Kidney (tissue), 14 donors: Measurements from ENCODE around the gene ETDA. TPM values are rescaled to one million over a fixed set of nuclear protein-coding genes. Genes with fewer than 3 reads are reported as not detected.

Source experiments
- DNase-seq, 5 donors: peaks; one replicate each; pipeline ENCODE4 v3.0.0-alpha.2; 2013 to 2020
- FAIRE-seq: peaks from 2 replicates; lab custom pipeline; 2012; peaks lifted over from hg19 to GRCh38; lab: Jason Lieb, UNC
- H3K27ac ChIP-seq, 2 donors: one replicate each; pipeline ENCODE4 v1.7.0; 2013; ENCODE audit warnings: low read depth in 2 of 2, low read length in 2 of 2, inconsistent platforms in 1 of 2
- H3K27me3 ChIP-seq: one replicate; pipeline ENCODE4 v1.7.1; 2013; ENCODE audit warnings: low read length, inconsistent platforms; ENCODE audit not compliant: control insufficient read depth, insufficient read depth
- H3K36me3 ChIP-seq, 3 donors: one replicate each; pipeline versions ENCODE4 v1.7.0 to v1.7.1; 2013; ENCODE audit warnings: low read length in 3 of 3, control low read depth in 1 of 3, inconsistent platforms in 1 of 3; ENCODE audit not compliant: insufficient read depth in 3 of 3, control insufficient read depth in 2 of 3
- H3K4me1 ChIP-seq, 3 donors: one replicate each; pipeline versions ENCODE4 v1.7.0 to v1.7.1; 2013; ENCODE audit warnings: low read length in 3 of 3, inconsistent platforms in 1 of 3, low read depth in 1 of 3; ENCODE audit not compliant: control insufficient read depth in 2 of 3, insufficient read depth in 2 of 3
- H3K4me3 ChIP-seq, 3 donors: one replicate each; pipeline versions ENCODE4 v1.7.0 to v1.8.1; 2013; ENCODE audit warnings: low read length in 3 of 3, control low read depth in 1 of 3, inconsistent platforms in 1 of 3
- H3K9ac ChIP-seq, 3 donors: one replicate each; pipeline versions ENCODE4 v1.7.0 to v1.7.1; 2013; ENCODE audit warnings: low read length in 3 of 3, control low read depth in 1 of 3, inconsistent platforms in 1 of 3
- H3K9me3 ChIP-seq, 3 donors: one replicate each; pipeline versions ENCODE4 v1.7.0 to v1.7.1; 2013; ENCODE audit warnings: low read length in 3 of 3, control low read depth in 1 of 3, inconsistent platforms in 1 of 3; ENCODE audit not compliant: control insufficient read depth in 2 of 3, insufficient read depth in 1 of 3
- intact Hi-C: fragments of 100-400 bp; cut with DNase I; formaldehyde crosslinking; loops from one replicate; pipeline ENCODE4 v1.11.1; 2022
- polyA plus RNA-seq: library from polyadenylated mRNA; stranded (reverse); fragments of 350-450 nt; fragmentation: Illumina TruSeq; extraction: RNeasy Lipid Tissue Mini Kit (QIAGEN cat#74804); gene quantifications from one replicate; pipeline ENCODE4 v1.2.3, GENCODE V29; 2014; ENCODE audit warnings: low read depth, low replicate concordance; ENCODE audit not compliant: insufficient read depth
- total RNA-seq: library from RNA; stranded (reverse); fragmentation: NEBNext Ultra II Directional; extraction: Animal tissue kit (Norgen Biotek cat#: 25700); gene quantifications from one replicate; pipeline ENCODE4 v1.2.1, GENCODE V29; 2021
- TF ChIP-seq, protein P1 (sequence below): IDR thresholded peaks from 3 replicates; pipeline ENCODE4 v1.5.1; 2012; ENCODE audit warnings: mild to moderate bottlenecking, moderate library complexity, borderline replicate concordance; ENCODE audit not compliant: insufficient read depth; ENCODE audit errors: extremely low read depth
- donor health status: control.
- donor health status: control.
- donor health status: control.
- donor health status: control.
- donor health status: control.
- donor health status: DM: yes; HTN: yes; CAD: no.
- donor health status: Normal renal cell carcinoma (clear cell type).

ETDA gene
- total and polyA plus RNA-seq, 2 donors from 2014 or later = not detected

DNA sequence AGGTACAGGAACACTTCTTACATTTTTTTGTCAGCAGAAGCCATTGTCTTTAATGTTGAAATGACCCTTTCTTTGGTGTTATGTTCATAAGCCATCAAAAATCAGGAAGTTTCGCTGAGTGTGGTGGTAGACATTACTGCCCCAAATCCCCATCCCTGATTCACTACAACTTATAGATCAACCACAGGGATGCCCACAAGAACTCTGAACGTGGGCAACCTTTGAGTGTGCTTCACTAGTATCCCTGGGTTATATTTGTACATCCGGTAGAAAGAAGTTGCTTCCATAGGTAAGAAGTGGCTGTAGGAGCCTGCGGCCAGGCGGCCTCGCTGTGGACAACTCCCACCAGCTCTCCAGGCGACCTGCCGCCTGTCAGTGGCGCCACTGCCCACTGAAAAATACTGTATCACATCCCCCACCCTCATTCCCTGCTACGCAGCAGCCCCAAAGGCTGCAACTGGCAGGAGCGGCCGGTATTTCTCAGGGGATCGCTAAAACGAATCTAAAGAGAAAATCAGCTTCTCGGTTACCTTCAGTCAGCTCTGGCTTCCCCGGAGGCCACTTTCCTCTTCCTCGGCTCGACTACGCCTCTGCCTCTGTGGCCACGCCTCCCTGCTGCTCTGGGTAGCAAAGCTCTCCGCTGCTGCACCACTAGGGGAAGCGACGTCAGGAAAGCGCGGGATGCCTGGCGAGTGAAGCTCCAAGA, 43.5 kb downstream of the ETDA start:
- peak in 4 of 5 donors; percentile 67 to 77 (median 72) for DNase-seq
- TF ChIP-seq, protein P1, sequence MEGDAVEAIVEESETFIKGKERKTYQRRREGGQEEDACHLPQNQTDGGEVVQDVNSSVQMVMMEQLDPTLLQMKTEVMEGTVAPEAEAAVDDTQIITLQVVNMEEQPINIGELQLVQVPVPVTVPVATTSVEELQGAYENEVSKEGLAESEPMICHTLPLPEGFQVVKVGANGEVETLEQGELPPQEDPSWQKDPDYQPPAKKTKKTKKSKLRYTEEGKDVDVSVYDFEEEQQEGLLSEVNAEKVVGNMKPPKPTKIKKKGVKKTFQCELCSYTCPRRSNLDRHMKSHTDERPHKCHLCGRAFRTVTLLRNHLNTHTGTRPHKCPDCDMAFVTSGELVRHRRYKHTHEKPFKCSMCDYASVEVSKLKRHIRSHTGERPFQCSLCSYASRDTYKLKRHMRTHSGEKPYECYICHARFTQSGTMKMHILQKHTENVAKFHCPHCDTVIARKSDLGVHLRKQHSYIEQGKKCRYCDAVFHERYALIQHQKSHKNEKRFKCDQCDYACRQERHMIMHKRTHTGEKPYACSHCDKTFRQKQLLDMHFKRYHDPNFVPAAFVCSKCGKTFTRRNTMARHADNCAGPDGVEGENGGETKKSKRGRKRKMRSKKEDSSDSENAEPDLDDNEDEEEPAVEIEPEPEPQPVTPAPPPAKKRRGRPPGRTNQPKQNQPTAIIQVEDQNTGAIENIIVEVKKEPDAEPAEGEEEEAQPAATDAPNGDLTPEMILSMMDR = no peak
- intact Hi-C loops = no loop called here
- Histone ChIP-seq H3K36me3 (no peaks in the 10 kb centered on the region), H3K4me3 (peak overlapping the region in 2 of 3 donors; percentile 29 to 64), H3K4me1 (no peaks in the 10 kb centered on the region), H3K9ac (peak overlapping the region in 1 of 3 donors; percentile 42), H3K27ac (no peak overlapping the region), H3K27me3 (no peaks in the 10 kb centered on the region), H3K9me3 (peaks cover 0 to 6% (median 2%) of the 10 kb centered on the region in 3 donors)
- FAIRE-seq = no peak

DNA sequence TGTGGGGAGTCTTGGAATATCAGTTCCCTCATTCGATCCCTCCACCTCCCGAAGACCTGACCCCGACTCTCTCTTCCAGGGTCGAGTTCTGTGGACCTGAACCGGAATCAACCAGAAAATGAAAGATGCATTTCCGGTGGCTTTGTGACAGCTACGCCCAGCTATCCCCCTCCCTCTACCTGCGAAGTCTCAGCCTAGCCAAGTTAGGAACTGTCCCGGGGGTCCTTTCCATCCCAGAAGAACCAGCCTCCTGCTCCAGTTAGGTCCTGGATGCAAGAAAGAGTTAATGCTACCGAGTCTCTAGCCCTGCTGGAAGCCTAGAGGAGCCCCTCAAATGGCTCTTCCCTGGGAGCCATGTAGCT, 44.1 kb downstream of the ETDA start:
- Histone ChIP-seq H3K27me3 (no peaks in the 10 kb centered on the region), H3K4me3 (peak overlapping the region in 2 of 3 donors; percentile 29 to 64), H3K4me1 (no peaks in the 10 kb centered on the region), H3K36me3 (no peaks in the 10 kb centered on the region), H3K27ac (no peak overlapping the region), H3K9ac (peak overlapping the region in 1 of 3 donors; percentile 42), H3K9me3 (peaks cover 0 to 4% (median 2%) of the 10 kb centered on the region in 3 donors)
- intact Hi-C loops = no loop called here
- TF ChIP-seq, protein P1 = no peak
- DNase-seq (no peak), FAIRE-seq (no peak)

DNA sequence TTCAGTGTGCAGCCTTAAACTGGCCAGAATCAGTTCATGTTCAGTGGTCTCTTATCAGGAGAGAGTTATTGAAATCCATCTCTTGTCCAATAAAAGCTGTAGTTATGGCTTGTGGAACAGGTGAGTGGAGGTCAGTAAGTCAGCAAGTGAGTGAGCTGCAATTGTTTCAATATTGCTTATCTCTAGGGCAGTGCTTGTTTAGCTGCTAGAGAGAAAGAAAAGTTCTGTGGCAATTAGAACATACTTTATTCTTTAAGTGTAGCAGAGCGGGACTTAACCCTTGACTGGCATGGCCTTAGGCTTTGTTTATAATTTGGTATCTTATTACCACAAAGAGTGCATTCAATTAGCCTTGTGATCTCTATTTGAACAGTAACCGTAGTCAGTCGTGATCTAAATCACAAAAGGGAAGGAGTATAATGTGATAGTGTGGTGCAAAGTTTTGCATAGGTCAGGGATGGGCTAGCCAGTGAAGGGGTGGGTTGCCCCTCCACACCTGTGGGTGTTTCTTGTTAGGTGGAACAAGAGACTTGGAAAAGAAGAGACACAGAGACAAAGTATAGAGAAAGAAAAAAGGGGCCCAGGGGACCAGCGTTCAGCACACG, 50.5 kb downstream of the ETDA start:
- no peaks in the 10 kb centered on the region for H3K27me3 ChIP-seq
- FAIRE-seq (no peak), DNase-seq (peak in 2 of 5 donors; percentile 14 to 29)
- intact Hi-C loops = no loop called here
- no peak overlapping the region for H3K9ac ChIP-seq
- H3K36me3 ChIP-seq = no peaks in the 10 kb centered on the region
- no peak overlapping the region for H3K4me3 ChIP-seq
- H3K27ac ChIP-seq = no peak overlapping the region
- no peaks in the 10 kb centered on the region for H3K4me1 ChIP-seq
- TF ChIP-seq, protein P1 = no peak
- no peaks in the 10 kb centered on the region for H3K9me3 ChIP-seq

Other genes starting within 250 kb of the ETDA start
- 15.4 TPM for gene RTL8B, start 229.5 kb upstream of the ETDA start, total RNA-seq
- gene RTL8B, start 229.5 kb upstream of the ETDA start, polyA plus RNA-seq = 22.5 TPM
- gene RTL8C, start 219.7 kb upstream of the ETDA start, total RNA-seq = 117 TPM
- 230 TPM for gene RTL8C, start 219.7 kb upstream of the ETDA start, polyA plus RNA-seq
- gene RTL8A, start 199.9 kb upstream of the ETDA start, total RNA-seq = 48.6 TPM
- gene RTL8A, start 199.9 kb upstream of the ETDA start, polyA plus RNA-seq = 131 TPM
- gene SMIM10L2B, start 153.3 kb upstream of the ETDA start, total RNA-seq = 3.1 TPM
- 8.6 TPM for gene SMIM10L2B, start 153.3 kb upstream of the ETDA start, polyA plus RNA-seq
- not detected for gene ETDB, start 131.5 kb upstream of the ETDA start, total RNA-seq
- gene ETDB, start 131.5 kb upstream of the ETDA start, polyA plus RNA-seq = not detected
- gene CT55, start 80.7 kb upstream of the ETDA start, total RNA-seq = not detected
- gene CT55, start 80.7 kb upstream of the ETDA start, polyA plus RNA-seq = not detected
- not detected for gene ETDC, start 57.4 kb downstream of the ETDA start, total RNA-seq
- gene ETDC, start 57.4 kb downstream of the ETDA start, polyA plus RNA-seq = not detected
- 11.6 TPM for gene ZNF75D, start 92.0 kb downstream of the ETDA start, total RNA-seq
- gene ZNF75D, start 92.0 kb downstream of the ETDA start, polyA plus RNA-seq = 8.5 TPM
- 8.7 TPM for gene ZNF449, start 92.7 kb downstream of the ETDA start, total RNA-seq
- 3.1 TPM for gene ZNF449, start 92.7 kb downstream of the ETDA start, polyA plus RNA-seq
- gene SMIM10L2A, start 169.9 kb downstream of the ETDA start, total RNA-seq = 3.5 TPM
- 8.2 TPM for gene SMIM10L2A, start 169.9 kb downstream of the ETDA start, polyA plus RNA-seq